HG03460 (cell line): ENCODE data around the gene ECE1.
A peak's percentile ranks its signal among the peaks of the same experiment; 100 is the strongest.
"Not testable (repeated sequence)": the region's sequence is repeated elsewhere in the genome, so short reads cannot be mapped to it uniquely, and the experiment has no call there.

Experiments used
- ATAC-seq: cut with Tn5 transposase; IDR thresholded peaks from one replicate; pipeline ENCODE4 v1.9.1; 2021; ENCODE audit not compliant: unreplicated experiment

Gene ECE1

DNA sequence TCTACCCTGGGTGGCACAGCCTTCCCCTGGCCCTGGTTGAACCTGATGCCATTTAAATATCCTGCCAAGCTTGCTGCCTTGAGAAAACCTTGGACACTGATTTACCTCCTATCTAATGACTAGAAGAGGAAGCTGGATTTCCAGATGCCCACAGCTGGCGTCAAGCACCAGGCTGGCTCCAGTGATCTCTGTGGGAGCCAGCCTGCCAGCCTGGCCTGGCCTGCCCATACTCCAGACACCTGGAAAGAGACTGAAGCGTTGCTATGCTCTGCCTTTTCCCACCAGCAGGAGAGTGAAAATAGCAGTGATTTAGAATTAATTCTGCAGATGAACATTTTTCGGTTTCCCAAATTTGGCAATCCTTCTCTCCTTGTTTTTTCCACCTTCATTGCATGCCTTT lies 102.0 kb downstream of the ECE1 start:
- ATAC-seq = no peak

DNA sequence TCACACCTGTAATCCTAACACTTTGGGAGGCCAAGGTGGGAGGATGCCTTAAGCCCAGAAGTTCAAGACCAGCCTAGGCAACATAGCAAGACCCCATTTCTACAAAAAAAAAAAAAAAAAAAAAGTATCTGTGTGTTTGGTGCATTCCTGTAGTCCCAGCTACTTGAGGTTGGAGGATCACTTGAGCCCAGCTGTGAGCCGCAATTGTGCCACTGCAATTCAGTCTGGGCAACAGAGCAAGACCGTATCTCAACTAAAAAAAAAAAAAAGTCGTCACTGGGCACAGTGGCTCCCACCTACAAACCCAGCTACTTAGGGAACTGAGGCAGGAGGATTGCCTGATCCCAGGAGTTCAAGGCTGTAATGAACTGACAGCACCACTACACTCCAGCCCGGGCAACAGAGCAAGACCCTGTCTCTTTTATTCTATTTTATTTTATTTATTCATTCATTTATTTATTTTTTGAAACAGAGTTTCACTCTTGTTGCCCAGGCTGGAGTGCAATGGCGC lies 105.0 kb downstream of the ECE1 start:
- no peak for ATAC-seq

DNA sequence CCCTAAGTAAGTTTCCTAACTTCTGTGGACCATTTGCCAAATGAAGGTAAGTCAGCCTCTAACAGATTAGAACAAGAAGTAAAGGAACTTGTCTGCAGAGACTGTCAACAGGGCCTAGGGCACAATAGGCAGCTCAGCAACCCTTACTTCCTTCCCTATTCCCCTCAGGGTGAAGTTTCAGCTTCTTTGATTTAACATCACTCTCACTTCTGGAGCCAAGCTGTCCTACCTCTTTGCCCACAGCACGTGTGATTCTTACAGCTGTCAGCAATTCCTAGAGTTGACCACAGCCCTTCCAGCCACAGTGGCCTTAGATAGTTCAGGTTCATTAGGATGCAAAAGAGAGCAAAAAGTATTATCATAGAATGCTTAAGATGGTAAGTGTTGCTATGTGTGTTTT lies 106.0 kb downstream of the ECE1 start:
- no peak for ATAC-seq

DNA sequence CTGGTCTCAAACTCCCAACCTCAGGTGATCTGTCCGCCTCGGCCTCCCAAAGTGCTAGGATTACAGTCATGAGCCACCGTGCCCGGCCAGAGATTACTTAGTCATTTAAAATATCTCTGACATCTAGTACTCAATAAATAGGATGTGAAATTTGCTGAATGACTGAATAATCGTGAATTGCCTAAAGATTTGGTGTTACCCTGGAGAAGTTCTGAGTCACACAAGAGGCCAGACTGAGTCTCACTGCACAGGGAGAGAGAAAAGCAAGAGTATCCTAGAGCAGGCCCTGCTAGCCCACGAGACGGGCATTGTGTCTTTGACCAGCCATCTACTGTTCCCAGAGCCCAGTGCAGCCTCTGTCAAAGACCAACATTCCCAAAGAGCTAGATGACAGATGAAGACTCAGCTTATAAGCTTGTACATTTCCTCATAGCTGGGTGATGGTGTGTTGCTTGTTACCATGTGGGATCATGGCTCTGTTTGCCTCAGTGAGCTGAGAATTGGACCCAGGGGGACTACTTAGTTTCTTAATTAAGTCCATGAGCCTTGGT lies 108.0 kb downstream of the ECE1 start:
- no peak for ATAC-seq

DNA sequence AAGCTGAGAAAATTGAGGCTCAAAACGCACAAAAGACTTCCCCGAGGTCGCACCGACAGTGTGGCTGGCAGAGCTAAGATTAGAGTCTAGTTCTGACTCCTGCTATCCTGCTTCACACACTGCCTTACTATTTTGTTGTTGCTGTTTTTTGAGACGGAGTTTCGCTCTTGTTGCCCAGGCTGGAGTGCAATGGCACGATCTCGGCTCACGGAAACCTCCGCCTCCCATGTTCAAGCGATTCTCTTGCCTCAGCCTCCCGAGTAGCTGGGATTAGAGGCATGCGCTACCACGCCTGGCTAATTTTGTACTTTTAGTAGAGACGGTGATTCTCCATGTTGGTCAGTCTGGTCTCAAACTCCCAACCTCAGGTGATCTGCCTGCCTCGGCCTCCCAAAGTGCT lies 112.0 kb downstream of the ECE1 start:
- not testable (repeated sequence) for ATAC-seq

DNA sequence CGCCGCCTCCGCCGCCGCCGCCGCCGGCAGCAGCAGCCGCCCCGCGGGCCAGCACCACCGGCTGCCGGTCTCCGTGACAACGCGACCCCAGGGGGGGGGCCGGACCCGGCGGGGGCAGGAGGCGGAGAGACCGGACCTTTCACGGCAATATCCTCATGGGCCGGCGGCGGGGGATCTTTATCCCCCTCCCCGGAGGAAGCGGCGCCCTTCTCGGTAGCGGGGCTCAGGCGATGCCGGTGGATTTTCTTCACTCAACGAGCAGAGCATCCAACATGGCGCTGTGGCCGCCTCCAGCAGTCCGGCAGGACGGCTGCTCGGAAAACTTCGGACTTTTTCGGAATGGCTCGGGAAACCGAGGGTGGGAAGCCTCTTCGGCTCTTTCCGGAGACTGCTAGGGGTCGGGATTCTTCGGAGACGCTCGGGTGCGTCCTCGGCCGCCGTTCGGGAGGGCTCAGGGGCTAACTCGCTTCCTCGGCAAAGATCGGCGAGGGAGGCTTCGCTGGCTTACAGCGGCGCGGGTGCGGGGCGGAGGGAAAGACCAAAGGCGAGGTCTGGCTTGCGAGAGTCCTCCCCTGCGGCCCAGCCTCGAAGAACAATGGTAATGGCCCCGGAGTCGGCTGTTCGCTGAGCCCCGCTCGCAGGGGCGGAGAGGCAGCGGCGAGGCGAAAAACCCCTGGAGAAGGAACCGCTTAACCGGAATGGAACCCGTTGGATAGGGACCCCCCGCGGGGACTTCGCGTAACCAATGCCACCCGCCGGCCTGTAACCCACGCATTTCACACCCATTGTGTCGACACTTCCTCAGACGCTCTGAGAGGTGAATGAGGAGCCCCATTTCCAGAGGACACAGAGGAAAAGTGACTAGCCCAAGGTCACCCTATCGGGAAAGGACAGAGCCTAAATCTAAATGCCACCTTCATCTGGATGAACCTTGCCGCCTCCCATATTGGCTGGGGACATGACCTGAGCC lies 113.4 kb downstream of the ECE1 start, which contains the start of gene EIF4G3:
Gene EIF4G3 (minus strand): TSS at position 312 of the 970 bp plus-strand sequence. CDS start 174,155 bp downstream, outside the sequence.
- peak; percentile 85 for ATAC-seq

DNA sequence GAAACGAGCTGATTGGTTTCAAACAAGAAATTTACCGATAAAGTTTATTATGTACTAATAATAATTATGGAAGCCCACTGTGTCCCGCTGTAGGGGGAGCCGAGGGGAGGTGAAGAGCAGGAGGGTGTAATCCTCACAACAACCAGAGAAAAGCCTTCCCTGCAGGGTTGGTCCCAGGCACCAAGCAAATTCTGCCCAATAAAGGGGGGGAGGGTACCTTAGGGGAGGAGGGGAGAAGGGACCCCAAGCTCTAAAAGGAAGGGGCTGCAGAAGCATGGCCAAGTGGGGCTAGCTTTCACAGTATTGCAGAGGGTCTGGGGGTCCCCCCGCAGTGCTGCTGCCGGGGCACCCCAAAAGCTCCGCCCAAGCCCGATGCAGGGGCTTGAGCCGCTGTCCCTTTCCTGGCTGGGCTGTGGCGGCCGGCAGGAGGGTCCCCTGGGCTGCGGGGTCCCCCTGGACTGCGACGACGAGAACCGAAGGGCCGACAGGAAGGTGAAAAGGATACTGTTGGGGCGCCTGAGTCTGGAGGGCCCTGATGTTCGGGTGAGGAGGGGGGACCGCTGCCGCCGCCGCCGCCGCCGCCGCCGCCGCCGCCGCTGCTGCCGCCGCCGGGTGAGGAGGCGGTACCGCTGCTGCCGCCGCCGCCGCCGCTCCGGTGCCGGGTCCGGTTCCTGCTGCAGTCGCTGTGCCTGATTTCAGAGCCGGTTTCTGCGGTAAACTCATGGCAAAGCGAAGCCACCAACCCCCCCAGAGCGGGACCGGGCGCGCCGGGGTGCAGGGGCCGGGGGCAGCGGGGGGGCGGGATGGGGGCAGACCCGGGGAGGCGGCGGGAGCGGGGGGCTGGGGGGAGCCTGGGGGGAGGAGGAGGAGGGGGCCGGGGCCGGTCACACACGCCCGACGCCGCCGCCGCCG lies 114.3 kb downstream of the ECE1 start:
- ATAC-seq = peak; percentile 19

DNA sequence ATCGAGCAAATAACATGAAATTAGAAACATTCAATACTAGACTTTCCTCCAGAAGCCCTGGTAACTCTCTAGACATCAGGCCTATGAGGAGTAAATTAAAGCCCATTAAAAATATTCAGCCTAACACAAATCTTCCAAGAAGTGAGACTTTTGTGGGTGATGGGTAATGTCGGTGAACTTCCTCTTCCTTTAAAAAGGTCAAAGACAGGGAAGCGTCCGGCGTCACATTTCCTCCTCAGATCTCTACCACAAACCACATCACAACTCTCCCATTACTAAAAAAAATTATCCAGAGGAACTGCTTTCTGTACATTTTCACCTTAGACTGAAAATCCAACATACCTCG lies 115.0 kb downstream of the ECE1 start:
- ATAC-seq = no peak

DNA sequence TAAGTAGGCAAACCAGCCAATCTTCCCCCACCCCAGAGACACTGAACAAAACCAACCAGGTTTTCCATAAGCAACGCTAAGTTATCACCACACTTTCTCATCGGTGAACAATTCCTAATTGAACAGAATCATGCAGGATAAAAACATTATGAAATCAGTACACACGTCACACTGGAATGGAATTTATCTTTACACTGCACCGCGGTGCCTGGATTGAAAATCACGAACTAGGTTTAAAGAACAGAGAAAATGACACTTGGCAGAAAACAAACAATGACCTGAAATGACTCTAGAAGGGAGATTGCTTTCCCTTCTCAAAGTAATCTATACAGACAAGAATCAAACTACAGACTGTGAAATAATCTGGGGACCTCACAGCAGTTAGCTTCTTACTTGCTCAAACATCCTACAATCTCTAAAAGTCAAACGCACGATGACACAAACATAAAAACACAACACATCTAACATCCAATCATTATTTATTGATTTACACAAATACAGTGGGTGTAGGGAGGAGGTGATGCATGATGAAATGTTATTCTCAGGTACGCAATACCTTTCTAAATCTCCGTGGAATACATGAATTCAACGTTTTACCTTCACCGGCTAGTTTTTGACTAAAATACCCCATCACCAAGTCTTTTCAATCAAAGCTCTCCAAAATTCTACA lies 115.5 kb downstream of the ECE1 start:
- ATAC-seq = no peak

DNA sequence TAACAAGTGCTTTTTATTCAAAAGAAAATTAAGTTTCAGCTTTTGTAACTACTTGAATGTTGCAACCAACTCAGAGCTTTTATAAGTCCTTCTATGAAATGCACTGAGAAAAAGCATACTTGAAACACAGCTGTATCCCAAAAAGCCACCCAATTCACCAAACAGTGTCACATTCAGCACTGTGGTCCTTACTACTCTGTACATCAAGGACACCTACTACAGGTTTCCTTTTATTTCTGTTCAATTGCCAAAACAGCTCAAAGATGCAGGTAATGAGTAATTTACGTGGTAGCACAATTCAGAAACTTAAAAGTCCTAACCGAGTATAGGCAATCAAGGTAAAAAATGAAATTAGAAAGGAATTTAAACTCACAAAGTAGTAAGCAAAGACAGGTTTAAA lies 116.0 kb downstream of the ECE1 start:
- ATAC-seq = no peak

DNA sequence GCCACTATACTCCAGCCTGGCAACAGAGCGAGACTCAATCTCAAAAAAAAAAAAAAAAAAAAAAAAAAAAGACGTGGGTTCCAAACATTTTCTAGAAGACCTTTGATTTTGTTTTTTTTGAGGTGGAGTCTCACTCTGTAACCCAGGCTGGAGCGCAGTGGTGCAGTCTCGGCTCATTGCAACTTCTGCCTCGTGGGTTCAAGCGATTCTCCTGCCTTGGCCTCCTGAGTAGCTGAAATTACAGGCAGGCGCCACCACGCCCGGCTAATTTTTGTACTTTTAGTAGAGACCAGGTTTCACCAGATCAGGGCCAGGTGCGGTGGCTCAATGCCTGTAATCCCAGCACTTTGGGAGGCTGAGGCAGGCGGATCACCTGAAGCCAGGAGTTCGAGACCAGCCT lies 117.2 kb downstream of the ECE1 start:
- ATAC-seq = not testable (repeated sequence)

DNA sequence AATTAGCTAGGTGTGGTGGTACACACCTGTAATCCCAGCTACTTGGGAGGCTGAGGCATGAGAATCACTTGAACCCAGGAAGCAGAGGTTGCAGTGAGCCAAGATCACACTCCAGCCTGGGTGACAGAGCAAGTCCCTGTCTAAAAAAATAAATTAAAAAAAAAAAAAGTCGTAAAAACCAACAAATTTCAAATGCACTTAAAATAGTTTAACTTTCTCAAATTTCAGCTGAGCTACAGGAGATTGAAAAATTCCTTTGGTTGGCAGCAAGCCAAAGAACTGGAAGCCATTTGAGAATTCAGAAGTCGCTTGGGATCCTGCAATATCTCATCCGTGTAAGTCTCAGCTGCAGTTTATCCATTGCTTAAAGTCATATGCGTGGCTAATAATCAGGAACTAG lies 119.4 kb downstream of the ECE1 start:
- ATAC-seq = not testable (repeated sequence)

DNA sequence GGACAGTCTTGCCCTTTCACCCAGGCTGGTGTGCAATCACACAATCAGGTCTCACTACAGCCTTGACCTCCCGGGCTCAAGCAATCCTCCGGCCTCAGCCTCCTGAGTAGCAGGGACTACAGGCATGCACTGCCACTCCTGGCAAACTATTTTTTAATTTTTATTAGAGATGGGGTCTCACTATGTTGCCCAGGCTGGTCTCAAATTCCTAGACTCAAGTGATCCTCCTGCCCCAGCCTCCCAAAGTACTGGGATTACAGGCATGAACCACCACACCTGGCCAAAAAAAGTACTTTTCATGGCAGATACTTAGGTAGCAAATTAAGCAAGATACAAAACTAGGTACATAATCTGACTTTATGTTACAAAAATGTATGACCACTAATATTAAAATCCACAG lies 121.8 kb downstream of the ECE1 start:
- ATAC-seq = no peak
